Activated CD8-positive, alpha-beta memory T cell treated with anti-CD3 and anti-CD28 coated beads for 36 hours (primary cell): ENCODE data around the gene CHRNA4. TPM values are rescaled to one million over a fixed set of nuclear protein-coding genes. Genes with fewer than 3 reads are reported as not detected.

ENCODE experiments used
- CTCF ChIA-PET: fragments of 350-600 bp; sonication (Branson Sonifier 250); formaldehyde crosslinking; loops from one replicate; lab custom pipeline; 2021; ENCODE audit warnings: antibody characterized with exemption; lab: Charles Lee
- POLR2A ChIA-PET: fragments of 350-600 bp; sonication (Branson Sonifier 250); formaldehyde crosslinking; loops from one replicate; lab custom pipeline; 2021; ENCODE audit warnings: antibody characterized with exemption; lab: Charles Lee
- total RNA-seq, 2 experiments: library from RNA; stranded (reverse); gene quantifications; one replicate each; pipeline ENCODE4 v1.2.3, GENCODE V29; 2021

CHRNA4 gene
- total RNA-seq, 2 experiments from 2014 or later, result not detected

DNA sequence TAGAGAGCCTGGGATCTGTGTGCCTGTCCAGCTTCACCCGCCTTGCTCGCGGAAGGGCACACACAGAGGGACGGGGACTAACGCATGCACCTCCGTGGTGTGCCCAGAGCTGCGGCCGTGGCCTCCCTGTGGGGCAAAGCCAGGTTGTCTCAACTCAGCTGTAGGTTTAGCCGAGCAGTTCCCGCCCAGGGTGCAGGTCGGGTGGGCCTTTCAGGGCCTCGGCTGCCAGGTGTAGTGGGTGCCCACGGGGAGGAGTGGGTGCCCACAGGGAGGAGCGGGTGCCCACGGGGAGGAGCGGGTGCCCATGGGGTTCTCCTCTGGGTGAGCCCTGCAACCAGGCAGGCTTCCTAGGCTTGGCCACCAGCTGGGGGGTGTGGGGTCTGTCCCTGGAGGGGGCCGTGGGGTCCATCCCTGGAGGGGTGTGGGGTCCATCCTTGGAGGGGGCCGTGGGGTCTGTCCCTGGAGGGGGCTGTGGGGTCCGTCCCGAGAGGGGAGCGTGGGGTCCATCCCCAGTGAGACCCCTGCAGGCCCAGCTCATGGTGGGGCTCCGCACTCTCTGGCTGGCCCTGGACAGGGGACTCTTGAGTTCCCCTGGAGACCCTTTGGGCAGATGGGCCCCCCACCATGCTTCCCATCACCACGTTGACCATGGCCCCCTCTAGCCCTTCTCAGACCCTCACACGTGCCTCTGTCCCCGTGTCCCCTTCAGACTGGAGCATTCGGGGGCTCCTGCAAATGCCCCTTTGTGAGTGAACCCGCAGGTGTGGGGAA, 37.8 kb upstream of the CHRNA4 start:
- ChIA-PET CTCF (no interaction called here), POLR2A (no interaction called here)

DNA sequence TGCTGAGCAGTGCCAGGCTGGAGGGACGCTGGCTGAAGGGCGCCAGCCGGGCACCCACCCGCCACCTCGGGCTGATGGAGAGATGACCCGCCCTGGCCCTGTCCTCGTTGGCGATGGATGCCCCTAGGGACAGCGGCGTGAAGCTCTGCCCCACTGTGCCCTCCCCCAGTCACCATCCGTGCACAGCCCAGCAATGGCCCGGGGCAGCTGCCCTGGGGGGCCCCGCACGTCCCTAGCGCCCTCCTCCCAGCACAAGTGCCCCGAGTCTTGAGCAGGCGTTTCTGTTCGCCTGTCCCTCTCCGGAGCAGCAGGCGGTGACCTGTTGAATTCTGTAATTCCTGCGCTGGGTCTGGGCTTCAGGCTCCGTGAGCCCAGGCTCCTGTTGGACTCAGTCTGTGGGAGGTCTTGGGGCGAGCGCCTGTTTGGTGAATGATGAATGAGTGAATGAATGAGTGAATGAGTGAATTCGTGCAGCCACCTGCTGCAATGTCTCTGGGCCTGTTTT, 36.8 kb upstream of the CHRNA4 start:
- POLR2A ChIA-PET, result no interaction called here
- CTCF ChIA-PET, result no interaction called here

DNA sequence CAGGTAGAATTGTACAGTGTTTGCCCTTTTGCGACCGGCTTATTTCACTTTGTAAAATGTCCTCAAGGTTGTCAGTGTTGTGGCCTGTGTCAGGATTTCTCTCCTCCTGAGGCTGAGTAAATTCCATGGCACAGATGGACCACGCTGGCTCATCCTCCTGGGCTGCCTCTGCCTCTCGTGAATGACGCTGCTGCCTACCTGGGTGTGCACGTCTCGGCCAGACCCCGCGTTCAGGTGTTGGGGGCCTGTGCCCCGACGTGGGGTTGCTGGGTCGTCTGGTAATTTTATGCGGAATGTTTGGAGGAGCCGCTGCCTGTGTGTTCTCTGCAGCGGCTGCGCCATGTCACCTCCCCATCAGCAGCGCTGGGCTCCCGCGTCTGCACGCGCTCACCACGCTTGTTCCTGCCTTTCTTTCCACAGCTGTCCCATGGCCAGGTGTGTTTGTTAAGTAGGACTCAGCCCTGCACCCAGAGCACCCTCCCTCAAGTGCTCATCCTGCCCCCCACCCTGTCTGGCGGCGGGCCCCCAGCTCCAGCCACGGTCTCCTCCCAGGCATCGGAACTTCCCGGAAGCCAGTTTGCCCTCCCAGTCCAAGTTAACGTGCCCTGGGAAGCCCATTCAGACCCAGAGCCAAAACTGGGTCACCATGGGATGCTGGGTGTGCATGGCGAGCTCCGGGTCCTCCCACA, 36.1 kb upstream of the CHRNA4 start:
- POLR2A ChIA-PET, result no interaction called here
- CTCF ChIA-PET, result interaction anchor here (0.6 kb wide), 1 partner anchor 351 kb away, joined by 3 read pairs; no protein-coding TSS in a partner anchor

GRCh38 chr20:63396300-63396699, 35.2 kb upstream of the CHRNA4 start:
- ChIA-PET POLR2A (no interaction called here), CTCF (no interaction called here)

- CTCF ChIA-PET, result no interaction called here
These were observed 34.6 kb upstream of the CHRNA4 start for GRCh38 chr20:63395723-63396122.

GRCh38 chr20:63394920-63395455, 33.8 kb upstream of the CHRNA4 start:
- ChIA-PET CTCF (no interaction called here), POLR2A (no interaction called here)

More at GRCh38 chr20:63395723-63396122, 34.6 kb upstream of the CHRNA4 start:
- POLR2A ChIA-PET, result no interaction called here

- POLR2A ChIA-PET, result no interaction called here
- CTCF ChIA-PET, result interaction anchor here (0.6 kb wide), 1 partner anchor 167 kb away, joined by 4 read pairs; no protein-coding TSS in a partner anchor
These were observed 33.1 kb upstream of the CHRNA4 start for GRCh38 chr20:63394069-63394919.

GRCh38 chr20:63393566-63393965, 32.4 kb upstream of the CHRNA4 start:
- ChIA-PET CTCF (interaction anchor here (0.6 kb wide), 1 partner anchor 166 kb away, joined by 4 read pairs; no protein-coding TSS in a partner anchor), POLR2A (no interaction called here)

DNA sequence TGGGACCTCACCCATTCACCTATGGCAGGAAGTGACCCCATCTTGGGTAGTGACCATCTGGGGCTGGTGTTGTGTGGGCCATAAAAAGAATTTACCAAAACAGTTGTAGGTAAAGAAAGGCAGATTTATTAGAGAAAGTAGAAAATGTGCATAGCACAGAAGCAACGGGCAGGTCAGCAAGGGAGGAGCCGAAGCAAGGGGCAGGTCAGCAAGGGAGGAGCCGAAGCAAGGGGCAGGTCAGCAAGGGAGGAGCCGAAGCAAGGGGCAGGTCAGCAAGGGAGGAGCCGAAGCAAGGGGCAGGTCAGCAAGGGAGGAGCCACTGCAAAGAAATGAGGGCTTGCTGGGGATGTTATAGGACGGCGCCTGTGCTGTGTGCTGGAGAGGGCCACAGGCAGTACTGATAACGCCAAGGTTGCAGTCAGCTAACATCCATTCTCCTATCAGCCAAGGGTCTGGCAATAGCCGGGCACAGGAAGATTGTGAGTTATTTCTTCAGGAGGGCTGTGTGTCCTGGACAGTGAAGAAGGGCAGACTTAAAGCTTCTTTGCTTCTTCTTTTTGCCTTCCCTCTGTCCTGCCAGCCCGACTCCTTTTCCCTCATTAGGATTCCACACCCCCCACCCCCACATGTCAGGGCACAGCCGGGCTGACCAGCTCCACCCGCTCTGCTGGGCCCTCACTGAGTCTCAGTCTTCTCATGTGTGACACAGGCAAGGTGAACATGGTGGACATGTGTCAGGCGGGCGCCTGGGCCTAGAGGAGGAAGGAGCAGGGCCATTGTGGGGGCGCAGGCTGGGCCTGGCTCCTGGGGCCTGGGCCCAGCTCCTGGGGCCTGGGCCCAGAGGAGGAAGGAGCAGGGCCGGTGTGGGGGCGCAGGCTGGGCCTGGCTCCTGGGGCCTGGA, 31.6 kb upstream of the CHRNA4 start:
- CTCF ChIA-PET, result no interaction called here

DNA sequence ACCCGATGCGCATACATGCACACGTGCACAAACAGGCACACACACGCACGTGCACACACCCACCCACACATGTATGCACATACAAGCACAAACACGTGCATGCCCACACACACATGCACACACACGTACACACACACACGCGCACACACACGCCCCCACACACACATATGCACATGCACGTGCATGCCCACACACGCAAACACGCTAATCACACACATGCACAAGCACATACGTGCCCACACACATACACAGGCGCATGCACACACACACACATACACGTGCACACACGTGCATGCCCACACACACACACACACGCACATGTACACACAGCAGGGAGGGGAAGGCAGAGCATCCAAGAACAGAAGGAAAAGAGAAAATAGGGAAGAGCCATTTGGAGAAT, 26.8 kb upstream of the CHRNA4 start:
- ChIA-PET POLR2A (no interaction called here), CTCF (no interaction called here)

More for the DNA sequence above, 31.6 kb upstream of the CHRNA4 start:
- POLR2A ChIA-PET, result no interaction called here

GRCh38 chr20:63387393-63387792, 26.2 kb upstream of the CHRNA4 start:
- POLR2A ChIA-PET, result no interaction called here
- CTCF ChIA-PET, result no interaction called here

DNA sequence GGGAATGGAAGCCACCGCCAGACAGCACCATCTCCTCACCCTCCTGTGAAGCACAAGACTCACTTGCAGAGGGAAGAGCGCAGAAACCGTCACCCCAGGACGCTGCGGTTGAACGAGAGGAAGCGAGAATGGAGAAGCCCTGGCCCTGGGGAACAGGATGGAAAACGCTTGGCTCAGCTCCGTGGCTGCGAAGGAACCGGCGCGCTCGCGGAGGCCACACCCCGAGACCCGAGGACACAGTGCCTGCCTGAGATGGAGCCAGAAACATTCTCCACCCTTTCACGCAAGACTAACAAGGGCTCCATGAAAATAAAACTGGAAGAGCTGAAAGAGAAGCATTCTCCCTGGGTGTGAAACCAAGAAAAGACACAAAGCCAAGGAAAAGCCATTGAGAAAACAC, 25.3 kb upstream of the CHRNA4 start:
- ChIA-PET POLR2A (no interaction called here), CTCF (no interaction called here)

DNA sequence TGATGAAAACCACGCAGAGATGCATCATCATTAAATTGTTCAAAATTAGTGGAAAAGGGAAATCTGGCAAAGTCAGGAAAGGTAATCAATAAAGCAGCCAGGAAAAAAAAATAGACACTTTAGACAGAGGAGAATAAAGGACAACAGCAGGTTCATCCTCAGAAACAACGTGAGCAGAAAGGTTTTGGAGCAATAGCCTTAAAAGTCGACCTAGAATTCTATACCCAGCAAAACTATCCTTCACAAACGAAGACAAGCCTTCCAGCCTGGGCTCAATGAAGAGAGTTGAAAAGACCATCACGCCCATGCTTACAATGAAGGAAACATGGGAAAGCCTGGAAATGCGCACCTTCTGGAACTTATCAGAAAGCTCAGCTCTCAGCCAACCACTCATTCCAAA, 24.7 kb upstream of the CHRNA4 start:
- CTCF ChIA-PET, result no interaction called here
- POLR2A ChIA-PET, result no interaction called here

- POLR2A ChIA-PET, result no interaction called here
- CTCF ChIA-PET, result no interaction called here
These were observed 23.2 kb upstream of the CHRNA4 start for GRCh38 chr20:63384336-63384735.

DNA sequence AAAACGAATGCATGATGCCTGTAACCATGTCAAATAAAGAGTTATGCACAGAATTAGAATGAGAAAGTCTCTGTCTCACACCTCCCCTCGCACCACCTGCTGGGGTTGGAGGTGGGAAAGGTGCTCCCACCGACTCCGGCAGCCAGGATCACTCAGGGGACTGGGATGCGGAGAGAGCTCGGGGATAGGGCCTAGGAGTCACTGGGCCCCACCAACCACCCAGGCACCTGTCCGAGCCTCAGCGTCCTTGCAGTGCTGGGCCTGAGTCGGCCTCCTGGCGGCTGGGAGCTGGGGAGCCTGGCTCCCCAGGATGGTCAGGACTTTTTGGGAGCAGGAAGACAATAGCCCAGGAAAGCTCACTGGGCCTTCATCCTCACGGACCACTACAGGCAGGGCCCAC, 22.4 kb upstream of the CHRNA4 start:
- ChIA-PET CTCF (no interaction called here), POLR2A (no interaction called here)

- ChIA-PET POLR2A (interaction anchor here (0.7 kb wide), 1 partner anchor 143 kb away, joined by 4 read pairs; no protein-coding TSS in a partner anchor), CTCF (interaction anchor here (2.5 kb wide), 1 partner anchor 159 kb away, joined by 22 read pairs; no protein-coding TSS in a partner anchor)
These were observed 21.6 kb upstream of the CHRNA4 start for GRCh38 chr20:63382551-63383300.

DNA sequence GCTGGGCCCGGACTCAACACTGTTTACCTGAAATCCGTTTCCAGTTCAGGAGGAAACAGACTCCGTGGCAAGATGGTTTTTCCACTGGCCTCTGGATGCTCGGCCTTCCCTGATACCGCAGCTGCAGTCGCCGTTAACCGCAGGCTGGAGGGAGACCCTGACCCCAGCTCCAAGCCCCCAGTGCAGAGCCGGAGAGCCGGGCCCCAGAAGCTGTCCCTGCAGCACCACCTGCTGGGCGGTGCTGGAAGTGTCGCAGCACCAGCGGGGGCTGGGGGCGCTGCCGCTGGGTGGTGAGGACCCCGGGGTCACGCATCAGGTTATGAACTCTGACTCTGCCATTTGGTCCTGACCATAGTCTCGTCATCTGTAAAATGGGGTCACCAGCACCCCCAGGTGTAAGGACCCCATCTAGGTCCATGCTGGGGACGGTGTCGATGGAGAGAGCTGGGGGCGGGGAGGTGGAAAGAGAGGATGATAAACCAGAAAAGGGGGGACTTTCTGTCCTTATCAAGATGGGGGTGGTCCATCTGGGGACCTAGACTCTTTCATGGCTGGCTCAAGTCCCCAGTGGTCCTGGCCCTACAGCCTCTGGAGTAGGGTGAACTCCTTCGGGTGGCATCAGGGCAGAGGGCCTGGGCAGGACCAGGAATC, 20.8 kb upstream of the CHRNA4 start:
- ChIA-PET POLR2A (no interaction called here), CTCF (interaction anchor here (0.7 to 2.5 kb wide), 4 partner anchors 72 to 760 kb away, joined by 3 to 22 read pairs (median 6); no protein-coding TSS in a partner anchor)
